GM18861 (cell line): ENCODE results near the gene UNC119.

Experiments
- ATAC-seq: cut with Tn5 transposase; IDR thresholded peaks from one replicate; pipeline ENCODE4 v1.9.1; 2021; ENCODE audit not compliant: unreplicated experiment

The UNC119 gene

GRCh38 chr17:28545141-28545503, 7.3 kb downstream of the UNC119 start:
- no peak for ATAC-seq

GRCh38 chr17:28544402-28545140, 7.9 kb downstream of the UNC119 start:
- no peak for ATAC-seq

DNA sequence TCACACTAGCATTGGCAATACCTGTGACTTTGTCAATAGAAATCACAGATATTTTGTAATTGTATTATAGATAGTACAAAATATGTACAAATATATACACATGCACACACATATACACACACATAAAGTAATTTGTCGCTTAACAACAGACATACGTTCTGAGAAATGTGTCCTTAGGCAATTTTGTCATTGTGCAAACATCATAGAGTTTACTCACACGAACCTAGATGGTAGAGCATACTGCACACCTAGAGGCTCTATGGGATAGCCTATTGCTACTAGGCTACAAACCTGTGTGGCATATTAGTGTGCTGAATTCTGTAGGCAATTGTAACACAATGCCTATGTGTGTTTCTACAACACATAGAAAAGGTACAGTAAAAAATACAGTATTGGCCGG, 11.0 kb downstream of the UNC119 start:
- no peak for ATAC-seq

GRCh38 chr17:28540231-28540630, 12.2 kb downstream of the UNC119 start:
- ATAC-seq: no peak

DNA sequence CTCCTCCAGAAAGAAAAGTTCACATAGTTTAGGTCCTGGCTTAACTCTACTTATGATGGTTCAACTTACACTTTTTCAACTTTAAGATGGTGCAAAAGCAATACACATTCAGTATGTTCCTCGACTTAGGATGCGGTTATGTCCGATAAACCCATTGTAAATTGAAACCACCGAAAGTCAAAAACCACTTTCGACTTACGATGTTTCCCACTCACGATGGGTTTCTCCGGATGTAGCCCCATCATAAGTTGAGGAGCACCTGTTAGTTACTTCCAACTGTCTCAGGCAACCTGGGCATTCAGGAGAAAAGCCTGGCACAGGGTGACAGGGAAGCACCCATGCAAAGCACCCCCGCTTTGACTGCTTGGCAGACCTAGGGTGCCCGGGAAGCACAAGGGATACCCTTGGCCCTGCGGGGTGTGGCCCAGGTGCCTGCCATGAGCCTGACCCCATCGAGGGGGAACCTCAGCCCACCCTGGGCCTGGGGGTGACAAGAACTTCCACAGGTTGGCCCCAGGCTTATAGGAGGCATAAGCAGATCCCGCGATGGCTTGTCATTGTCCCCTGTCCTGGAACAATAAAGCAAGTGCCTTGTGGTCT, 14.0 kb downstream of the UNC119 start:
- ATAC-seq: no peak

DNA sequence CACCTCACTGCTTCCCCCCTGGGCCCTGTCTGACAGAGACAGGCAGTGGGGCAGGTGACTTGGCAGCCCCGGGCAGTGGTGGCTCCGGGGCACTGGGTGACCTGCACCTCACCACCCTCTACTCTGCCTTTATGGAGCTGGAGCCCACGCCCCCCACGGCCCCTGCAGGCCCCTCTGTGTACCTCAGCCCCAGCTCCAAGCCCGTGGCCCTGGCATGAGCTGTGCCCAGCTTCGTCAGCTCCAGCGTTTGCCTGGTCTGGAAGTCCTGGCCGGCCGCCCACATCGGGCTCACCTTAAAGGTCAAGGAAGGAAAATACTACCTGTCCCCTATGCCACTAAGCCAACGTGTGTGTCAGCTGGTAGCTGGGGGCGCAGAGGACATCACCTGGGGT, 15.2 kb downstream of the UNC119 start:
- ATAC-seq: no peak

- no peak for ATAC-seq
These were observed 15.7 kb downstream of the UNC119 start for GRCh38 chr17:28536532-28537218.

DNA sequence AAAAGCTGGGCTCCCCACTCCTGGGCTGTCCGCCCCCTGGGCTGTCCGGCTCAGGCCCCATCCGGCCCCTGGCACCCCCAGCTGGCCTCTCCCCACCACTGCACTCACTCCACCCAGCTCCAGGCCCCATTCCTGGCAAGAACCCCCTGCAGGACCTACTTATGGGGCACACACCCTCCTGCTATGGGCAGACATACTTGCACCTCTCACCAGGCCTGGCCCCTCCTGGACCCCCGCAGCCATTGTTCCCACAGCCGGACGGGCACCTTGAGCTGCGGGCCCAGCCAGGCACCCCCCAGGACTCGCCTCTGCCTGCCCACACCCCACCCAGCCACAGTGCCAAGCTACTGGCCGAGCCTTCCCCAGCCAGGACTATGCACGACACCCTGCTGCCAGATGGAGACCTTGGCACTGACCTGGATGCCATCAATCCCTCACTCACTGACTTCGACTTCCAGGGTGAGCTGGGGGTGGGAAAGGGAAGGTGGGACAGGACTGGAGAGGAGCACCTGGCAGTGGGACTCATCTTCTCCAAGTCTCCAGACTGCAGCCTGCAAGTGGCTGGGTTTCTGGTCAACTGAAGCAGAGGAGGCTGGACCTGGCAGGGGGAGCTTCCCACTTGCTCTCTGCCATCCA, 17.6 kb downstream of the UNC119 start:
- no peak for ATAC-seq

GRCh38 chr17:28533091-28533807, 19.2 kb downstream of the UNC119 start:
- ATAC-seq: no peak

DNA sequence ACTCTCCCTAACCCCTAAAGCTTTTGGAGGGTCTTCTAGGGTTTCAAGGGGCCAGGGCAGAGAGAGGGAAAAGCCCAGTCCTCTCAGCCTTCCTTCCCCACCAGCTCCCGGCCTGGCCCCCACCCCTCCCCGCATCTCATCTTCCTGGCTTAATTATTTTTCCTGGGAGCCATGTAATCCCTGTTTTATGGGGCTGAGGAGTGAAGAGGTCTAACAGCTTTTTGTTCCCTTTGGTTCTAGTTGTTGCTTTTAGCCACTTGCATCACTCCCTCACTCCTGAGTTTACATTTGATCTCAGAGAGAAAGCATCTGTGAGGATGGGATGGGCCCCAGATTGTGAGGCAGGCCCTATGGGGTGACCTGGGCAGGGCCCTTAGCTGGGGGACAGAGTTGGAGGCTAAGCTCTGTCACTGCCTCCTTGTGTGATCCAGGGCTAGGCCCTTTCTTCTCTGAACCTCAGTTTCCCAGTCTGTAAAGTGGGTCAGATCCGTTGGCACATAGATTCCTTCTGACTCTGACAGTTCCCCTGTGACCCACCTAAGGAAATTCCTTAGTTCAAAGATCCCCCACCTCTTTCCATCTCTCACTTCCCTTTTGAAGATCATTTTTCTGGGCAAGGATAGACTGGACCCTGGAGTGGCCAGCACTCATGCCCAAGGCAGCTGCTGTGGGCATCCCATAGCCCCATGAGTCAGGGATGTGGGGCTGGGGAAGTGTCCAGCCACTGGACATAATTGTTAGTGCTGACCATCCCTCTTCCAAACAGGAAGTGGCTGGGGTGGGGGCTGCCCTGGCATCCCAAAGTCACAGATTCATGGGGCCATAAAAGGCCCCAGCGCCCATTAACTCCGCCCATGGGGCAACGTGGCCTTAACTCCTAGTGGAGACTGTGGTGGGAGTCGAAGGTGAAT, 20.1 kb downstream of the UNC119 start:
- ATAC-seq: no peak

DNA sequence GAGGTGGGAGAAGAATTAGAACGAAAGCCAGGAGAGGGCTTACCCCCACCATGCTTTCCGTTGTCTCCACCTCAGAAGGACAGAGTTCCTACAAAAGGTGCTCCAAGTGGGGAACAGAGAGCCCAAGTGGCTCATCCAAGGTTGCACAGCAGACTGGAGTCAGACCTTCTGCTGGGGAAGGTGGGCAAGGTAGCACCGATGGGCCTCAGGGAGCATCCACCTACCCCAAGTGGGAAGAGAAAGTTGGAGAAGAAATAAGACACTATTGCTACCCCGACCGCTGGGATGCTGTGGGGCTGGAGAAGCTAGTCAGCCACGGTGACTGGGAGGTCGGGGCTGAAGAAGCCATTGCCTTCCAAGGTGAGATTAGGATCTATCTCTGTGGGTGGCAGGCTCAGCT, 21.5 kb downstream of the UNC119 start:
- no peak for ATAC-seq

GRCh38 chr17:28530250-28530649, 22.2 kb downstream of the UNC119 start:
- ATAC-seq: no peak

DNA sequence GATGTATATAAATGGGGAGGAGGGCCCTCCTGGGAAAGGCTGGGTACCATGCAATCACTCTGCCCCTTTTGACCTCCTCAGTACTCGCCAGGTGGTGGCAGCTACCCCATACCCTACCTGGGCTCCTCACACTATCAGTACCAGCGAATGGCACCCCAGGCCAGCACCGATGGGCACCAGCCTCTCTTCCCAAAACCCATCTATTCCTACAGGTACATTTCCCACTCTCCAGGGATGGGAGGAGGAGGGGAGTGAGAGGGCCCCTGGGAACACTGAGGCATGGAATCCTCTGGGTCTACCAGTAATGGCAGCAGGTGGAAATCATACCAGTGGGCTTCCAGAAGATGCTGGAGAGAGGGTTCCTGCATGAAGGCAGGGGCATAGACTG, 23.4 kb downstream of the UNC119 start:
- no peak for ATAC-seq

GRCh38 chr17:28528327-28529012, 24.0 kb downstream of the UNC119 start:
- no peak for ATAC-seq

GRCh38 chr17:28527859-28528258, 24.6 kb downstream of the UNC119 start:
- ATAC-seq: no peak

- ATAC-seq: no peak
These were observed 25.2 kb downstream of the UNC119 start for GRCh38 chr17:28527181-28527681.

- ATAC-seq: no peak
These were observed 26.0 kb downstream of the UNC119 start for GRCh38 chr17:28526381-28526780.

- ATAC-seq: no peak
These were observed 27.7 kb downstream of the UNC119 start for GRCh38 chr17:28524476-28525424.
